Renal pelvis (tissue), 12 donors: ENCODE results near the gene OR4P4. TPM values are rescaled to one million over a fixed set of nuclear protein-coding genes. Genes with fewer than 3 reads are reported as not detected.

Source experiments
- DNase-seq: peaks from one replicate; pipeline ENCODE4 v3.0.0-alpha.2; 2013
- long read RNA-seq, 16 experiments: transcript quantifications; one replicate each; lab custom pipeline, GENCODE V29; 2026
- polyA plus RNA-seq, 3 donors: library from polyadenylated mRNA; unstranded; fragments of 120-200 nt; gene quantifications; one replicate each; pipeline ENCODE4 v1.2.1, GENCODE V29; 2013; ENCODE audit not compliant: insufficient read length in 3 of 3

The OR4P4 gene
- polyA plus RNA-seq = under 1 TPM; 0.06 to 0.21 (median 0.13) TPM
- long read RNA-seq, donor 1 = 0 reads
- long read RNA-seq, donor 2 = 0 reads
- long read RNA-seq, donor 3 = 0 reads
- long read RNA-seq, donor 4 = 0 reads
- long read RNA-seq, donor 5 = 0 reads
- long read RNA-seq, donor 6 = 0 reads
- long read RNA-seq, donor 7 = 0 reads
- long read RNA-seq, donor 8 = 0 reads
- long read RNA-seq, donor 9 = 0 reads
- long read RNA-seq, donor 10 = 0 reads
- long read RNA-seq, donor 11 = 0 reads
- long read RNA-seq, donor 12 = 0 reads
- long read RNA-seq, donor 13 = 0 reads
- long read RNA-seq, donor 14 = 0 reads
- long read RNA-seq, donor 15 = 0 reads
- long read RNA-seq, donor 16 = 0 reads

DNA sequence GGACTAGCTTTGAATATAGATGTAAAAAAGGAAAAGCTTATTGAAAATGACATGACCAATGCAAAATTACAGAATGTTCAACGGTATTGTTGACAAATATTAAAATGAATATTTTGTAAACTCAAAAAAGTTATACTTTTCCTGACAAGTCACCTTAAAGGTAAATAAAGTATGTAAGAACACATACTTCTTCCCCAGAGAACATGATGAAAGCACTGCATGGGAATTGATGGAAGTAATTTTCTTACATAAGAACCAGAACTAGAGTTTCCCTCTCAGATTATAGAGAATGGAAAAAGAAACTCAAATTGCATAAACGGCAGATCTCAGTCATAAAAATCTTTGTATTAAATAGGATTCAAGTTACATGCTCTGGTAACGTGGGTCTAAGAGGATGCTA, at the start of gene OR4P4:
TSS of gene OR4P4 (plus strand) at position 301 of the 400 bp plus-strand sequence.
- no peak for DNase-seq

DNA sequence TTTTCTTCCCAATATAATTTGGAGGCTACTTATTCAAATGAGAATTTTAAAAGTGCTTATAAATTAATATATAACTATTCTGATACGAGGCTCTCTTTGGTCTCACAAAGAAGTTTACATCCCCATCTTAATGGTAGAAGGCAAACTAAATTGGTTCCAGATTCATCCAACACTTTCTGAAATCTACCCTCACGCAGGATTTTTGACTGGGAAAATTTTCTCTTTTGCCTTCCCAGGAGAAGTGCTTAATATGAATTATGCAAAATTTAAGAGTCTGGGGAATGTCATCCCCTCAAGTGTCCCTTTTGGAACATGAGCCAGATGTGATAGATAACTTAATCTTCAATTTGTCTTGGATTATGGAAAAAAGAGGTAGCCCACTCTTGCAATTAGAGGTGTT, 27.4 kb upstream of the OR4P4 start, which contains the start of gene OR4C11:
TSS of gene OR4C11 (minus strand) at position 101 of the 400 bp plus-strand sequence. CDS start 3,272 bp downstream, outside the sequence.
- no peak for DNase-seq

DNA sequence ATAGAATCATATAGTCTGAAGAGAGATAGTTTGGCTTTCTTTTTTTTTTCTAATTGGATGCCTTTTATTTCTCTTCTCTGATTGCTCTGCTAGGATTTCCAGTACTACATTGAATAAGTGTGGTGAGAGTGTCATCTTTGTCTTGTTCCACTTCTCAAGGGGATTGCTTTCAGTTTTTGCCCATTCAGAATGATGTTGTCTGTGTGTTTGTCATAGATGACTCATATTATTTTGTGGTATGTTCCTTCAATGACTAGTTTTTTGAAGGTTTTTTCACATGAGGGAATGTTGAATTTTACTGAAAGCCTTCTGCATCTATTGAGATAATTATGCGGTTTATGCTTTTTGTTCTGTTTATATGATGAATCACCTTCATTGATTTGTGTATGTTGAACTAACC, 10.4 kb upstream of the OR4P4 start:
- no peak for DNase-seq

DNA sequence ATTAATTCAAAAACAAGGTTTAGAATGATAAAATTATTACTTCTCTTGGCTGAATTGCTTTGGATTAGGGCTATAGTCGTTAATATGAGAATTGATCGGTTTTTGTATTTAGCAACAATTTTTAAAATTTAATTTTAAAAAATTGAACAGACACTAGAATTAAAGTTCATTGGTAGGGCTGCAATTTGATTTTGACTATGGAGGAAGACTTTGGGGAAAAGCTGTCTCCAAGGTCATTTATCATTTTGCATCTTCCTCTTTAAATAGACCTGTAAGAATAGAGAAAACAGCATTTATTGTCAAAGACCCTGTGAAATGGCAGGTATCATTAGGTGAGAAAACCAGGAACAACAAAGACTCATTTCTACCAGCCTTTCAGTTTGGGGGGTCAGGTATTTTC, 13.1 kb downstream of the OR4P4 start, which contains the start of gene OR4S2:
TSS of gene OR4S2 (plus strand) at position 301 of the 400 bp plus-strand sequence. CDS start 2,577 bp downstream, outside the sequence.
- no peak for DNase-seq

DNA sequence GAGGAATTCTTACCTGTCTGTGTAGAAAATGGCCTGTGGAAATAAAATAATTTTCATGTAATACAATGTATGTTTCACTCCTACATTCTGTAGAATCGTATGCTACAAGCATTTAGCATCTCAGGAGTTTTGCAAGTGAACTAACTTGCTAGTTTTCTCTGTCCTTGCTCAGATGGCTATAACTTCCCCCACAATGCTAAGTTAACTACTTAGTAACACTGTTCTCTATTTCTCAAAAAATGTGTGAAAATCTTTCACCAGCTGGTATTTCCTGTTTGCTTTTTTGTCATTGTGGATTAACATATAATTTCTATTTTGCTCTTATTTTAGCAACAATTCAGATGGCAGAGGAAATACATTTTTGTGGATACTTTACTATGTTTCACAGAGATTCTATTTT, 17.6 kb downstream of the OR4P4 start:
- no peak for DNase-seq

DNA sequence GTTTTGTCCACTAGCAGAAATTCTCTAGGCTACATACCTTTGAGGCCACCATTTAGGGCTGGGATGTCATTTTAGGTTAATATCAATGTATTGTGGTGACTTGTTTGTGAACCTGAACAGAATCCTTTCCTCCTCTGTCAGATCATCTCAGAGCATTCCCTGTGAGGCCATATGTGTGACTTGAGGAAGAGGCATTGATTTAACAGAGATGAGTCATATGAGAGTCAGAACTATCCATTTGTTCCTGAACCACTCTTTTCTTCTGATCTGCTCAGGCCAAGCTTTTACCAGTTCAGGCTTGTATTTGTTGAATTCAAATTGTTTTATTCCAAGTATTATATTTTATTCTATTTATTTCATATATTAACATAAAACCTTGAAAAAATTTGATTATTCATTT, 20.2 kb downstream of the OR4P4 start:
- no peak for DNase-seq

DNA sequence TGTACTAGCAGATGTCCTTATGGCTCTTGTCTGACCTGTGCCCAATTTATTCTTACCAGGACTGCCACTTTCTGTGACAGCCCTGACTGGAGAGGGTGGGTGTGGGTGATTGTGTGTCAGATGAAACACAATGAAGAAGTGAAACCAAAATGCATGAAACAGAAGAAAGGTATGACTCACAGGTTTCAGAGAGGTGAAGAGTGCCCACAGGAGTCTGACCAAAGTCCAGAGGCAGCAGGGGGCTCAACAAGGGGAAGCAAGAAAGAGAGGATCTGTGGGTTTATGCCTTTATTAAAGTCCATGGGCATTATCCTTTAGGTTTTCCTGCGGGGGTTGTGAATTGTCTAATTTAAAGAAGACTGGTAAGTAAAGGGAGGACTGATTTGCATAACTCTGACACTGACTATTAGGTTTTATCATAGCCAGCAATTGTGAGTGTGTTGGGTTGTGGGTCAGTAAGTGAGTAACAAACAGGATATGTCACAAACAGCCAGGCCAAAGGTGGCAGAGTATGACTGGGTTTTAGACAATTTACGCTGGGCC, 23.2 kb downstream of the OR4P4 start:
- no peak for DNase-seq

DNA sequence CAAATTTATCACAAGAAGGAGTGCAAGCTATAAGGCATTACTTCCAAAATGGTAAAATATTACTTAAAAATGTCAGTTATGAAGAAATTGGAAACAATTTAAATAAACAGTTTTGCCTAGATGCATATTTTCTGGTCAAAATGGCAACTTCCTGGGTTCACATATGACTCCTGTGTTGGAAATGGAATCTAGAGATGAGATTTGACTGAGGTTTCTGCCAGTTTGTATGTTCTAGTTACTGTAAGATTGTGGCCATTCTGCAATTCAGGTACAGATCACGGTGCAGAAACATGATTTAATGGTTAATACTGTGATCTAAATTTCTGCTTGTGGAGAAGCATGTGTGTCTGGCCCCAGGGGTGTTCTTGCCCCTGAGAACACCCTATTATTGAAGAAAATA, 23.7 kb downstream of the OR4P4 start:
- DNase-seq = no peak

DNA sequence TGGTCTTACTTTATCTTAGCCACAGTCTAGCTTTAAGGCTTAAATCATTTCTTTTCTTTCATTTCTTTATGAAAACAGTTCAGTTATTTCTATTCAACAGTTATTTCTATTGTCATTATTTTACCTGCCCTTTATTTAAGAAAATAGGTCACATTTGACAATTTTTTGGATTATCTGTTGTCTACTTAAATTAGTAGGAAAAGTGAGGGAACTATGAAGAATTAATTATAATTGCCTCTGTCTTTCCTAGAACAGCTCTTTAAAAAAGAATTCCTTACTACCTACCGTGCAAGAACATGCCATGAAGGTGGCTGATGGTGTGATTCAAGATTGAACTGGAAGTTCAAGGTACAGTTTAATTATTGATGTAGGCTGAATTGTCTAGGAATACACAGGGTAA, 27.0 kb downstream of the OR4P4 start, which contains the start of gene OR4C6:
TSS of gene OR4C6 (plus strand) at position 301 of the 400 bp plus-strand sequence. CDS start 2,966 bp downstream, outside the sequence.
- no peak for DNase-seq

DNA sequence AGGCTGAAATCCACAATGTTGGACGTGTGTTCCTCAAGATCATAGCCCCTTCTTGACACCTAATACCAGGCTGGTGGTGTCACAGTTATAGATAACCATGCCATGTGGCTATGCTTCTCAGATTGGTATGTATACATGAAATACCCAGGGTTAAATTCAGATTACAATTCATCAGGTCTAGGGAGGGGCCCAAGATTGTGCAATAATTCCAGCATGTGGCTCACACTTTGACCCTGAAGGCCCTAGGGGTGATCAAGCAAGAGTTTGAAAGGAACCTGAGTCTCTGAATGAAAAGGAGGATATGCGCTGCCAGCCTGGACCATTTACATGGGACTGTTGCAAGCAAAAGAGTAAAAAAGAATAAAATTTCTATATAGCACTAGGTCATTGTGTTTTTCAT, 34.5 kb downstream of the OR4P4 start:
- DNase-seq = no peak

DNA sequence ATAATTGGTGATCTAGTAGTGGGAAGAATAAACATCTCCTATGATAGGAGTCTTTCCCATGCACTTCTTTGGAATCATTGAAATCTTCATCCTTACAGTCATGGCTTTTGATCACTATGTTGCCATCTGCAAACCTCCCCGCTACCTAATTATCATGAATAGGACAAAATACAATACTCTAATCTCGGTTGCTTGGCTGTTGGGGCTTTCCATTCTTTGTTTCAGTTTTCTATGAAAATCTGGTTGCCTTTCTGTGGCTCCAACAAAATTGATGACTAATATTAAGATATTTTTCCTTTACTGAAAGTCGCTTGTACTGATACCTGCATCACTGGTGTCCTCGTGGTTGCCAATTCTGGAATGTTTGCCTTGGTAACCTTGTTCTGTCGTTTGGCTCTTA, 38.9 kb downstream of the OR4P4 start:
- no peak for DNase-seq

Other genes with a start within 250 kb of the OR4P4 start
- not detected for gene OR4C15, start 80.6 kb upstream of the OR4P4 start, polyA plus RNA-seq
- gene OR4C16, start 63.0 kb upstream of the OR4P4 start, polyA plus RNA-seq = not detected
- gene OR4C11, start 27.5 kb upstream of the OR4P4 start, polyA plus RNA-seq = not detected
- not detected for gene OR4S2, start 13.2 kb downstream of the OR4P4 start, polyA plus RNA-seq
- gene OR4C6, start 27.1 kb downstream of the OR4P4 start, polyA plus RNA-seq = not detected
- gene OR5D13, start 138.3 kb downstream of the OR4P4 start, polyA plus RNA-seq = not detected
- not detected for gene OR5D14, start 160.4 kb downstream of the OR4P4 start, polyA plus RNA-seq
- gene OR5L1, start 176.3 kb downstream of the OR4P4 start, polyA plus RNA-seq = not detected
- gene OR5D18, start 184.5 kb downstream of the OR4P4 start, polyA plus RNA-seq = not detected
- gene OR5L2, start 192.1 kb downstream of the OR4P4 start, polyA plus RNA-seq = not detected
- not detected for gene OR5D16, start 203.6 kb downstream of the OR4P4 start, polyA plus RNA-seq
- gene TRIM51, start 248.2 kb downstream of the OR4P4 start, polyA plus RNA-seq = not detected